Spinal cord (tissue), 10 donors: ENCODE data around the gene MACROD2. TPM values are rescaled to one million over a fixed set of nuclear protein-coding genes. Genes with fewer than 3 reads are reported as not detected.
"Not testable (repeated sequence)": the region's sequence is repeated elsewhere in the genome, so short reads cannot be mapped to it uniquely, and the experiment has no call there.

ENCODE experiments used
- DNase-seq, 6 donors: peaks; one replicate each; pipeline versions ENCODE4 v3.0.0 to v3.0.0-alpha.2; 2013 to 2015; ENCODE audit warnings: low spot score in 6 of 6, low read depth in 4 of 6
- H3K27ac ChIP-seq: one replicate; pipeline ENCODE4 v1.5.1; 2013; ENCODE audit warnings: low read depth, low read length, control low read depth
- H3K27me3 ChIP-seq: one replicate; pipeline ENCODE4 v1.6.1; 2013; ENCODE audit warnings: low read length; ENCODE audit not compliant: control insufficient read depth, insufficient read depth
- H3K36me3 ChIP-seq: one replicate; pipeline ENCODE4 v1.6.1; 2013; ENCODE audit warnings: low read length; ENCODE audit not compliant: control insufficient read depth, insufficient read depth
- H3K4me1 ChIP-seq: one replicate; pipeline ENCODE4 v1.6.1; 2013; ENCODE audit warnings: low read length; ENCODE audit not compliant: control insufficient read depth, insufficient read depth
- H3K4me3 ChIP-seq: one replicate; pipeline ENCODE4 v1.5.1; 2013; ENCODE audit warnings: low read depth, low read length, control low read depth
- H3K9me3 ChIP-seq: one replicate; pipeline ENCODE4 v1.6.1; 2013; ENCODE audit warnings: low read length; ENCODE audit not compliant: control insufficient read depth, insufficient read depth
- WGBS: methylation state at CpG from one replicate; pipeline ENCODE4 v1.1.5; 2013; ENCODE audit warnings: missing lambda C conversion rate; ENCODE audit not compliant: insufficient coverage; 5-methylcytosine and 5-hydroxymethylcytosine counted together
- polyA plus RNA-seq, 2 donors: library from polyadenylated mRNA; unstranded; fragments of 120-200 nt; gene quantifications; one replicate each; pipeline ENCODE4 v1.2.1, GENCODE V29; 2013; ENCODE audit not compliant: insufficient read length in 2 of 2
- total RNA-seq, 2 donors: library from RNA; depleted of rRNA in 1 of 2; stranded (reverse); fragments of 120-200 nt in 1 of 2; fragments of >200 nt in 1 of 2; gene quantifications; one replicate each; pipeline versions ENCODE4 v1.2.3 to v1.2.4, GENCODE V29; 2013 to 2014
- donor health status: healthy.

Gene MACROD2
- total and polyA plus RNA-seq, 4 donors: 16.2 to 34.0 (median 23.6) TPM

- Histone ChIP-seq H3K36me3 (no peaks in the 10 kb centered on the region), H3K4me1 (no peaks in the 10 kb centered on the region), H3K27me3 (no peaks in the 10 kb centered on the region), H3K4me3 (no peak overlapping the region), H3K9me3 (no peaks in the 10 kb centered on the region), H3K27ac (no peak overlapping the region)
- DNase-seq: peak in 1 of 6 donors; percentile 4
- WGBS: no CpG with 5 or more reads among the region's 1 CpG
Measured at GRCh38 chr20:14449323-14449722, 454.0 kb downstream of the MACROD2 start.

GRCh38 chr20:14450256-14450655 lies 454.9 kb downstream of the MACROD2 start:
- Histone ChIP-seq H3K9me3 (no peaks in the 10 kb centered on the region), H3K27ac (no peak overlapping the region), H3K27me3 (no peaks in the 10 kb centered on the region), H3K4me1 (no peaks in the 10 kb centered on the region), H3K36me3 (no peaks in the 10 kb centered on the region), H3K4me3 (no peak overlapping the region)
- DNase-seq: no peak
- WGBS: no CpG with 5 or more reads among the region's 2 CpGs

- Histone ChIP-seq H3K4me3 (no peak overlapping the region), H3K36me3 (no peaks in the 10 kb centered on the region), H3K9me3 (no peaks in the 10 kb centered on the region), H3K4me1 (no peaks in the 10 kb centered on the region), H3K27ac (no peak overlapping the region), H3K27me3 (no peaks in the 10 kb centered on the region)
- no peak for DNase-seq
- WGBS: 88% methylated on average over 3 of the region's 4 CpGs
Measured at GRCh38 chr20:14451458-14451857, 456.1 kb downstream of the MACROD2 start.

- no peaks in the 10 kb centered on the region for H3K9me3 ChIP-seq
- H3K27ac ChIP-seq: no peak overlapping the region
- no peaks in the 10 kb centered on the region for H3K36me3 ChIP-seq
- H3K4me3 ChIP-seq: no peak overlapping the region
- DNase-seq: peak in 1 of 6 donors; percentile 29
- no peaks in the 10 kb centered on the region for H3K27me3 ChIP-seq
- no peaks in the 10 kb centered on the region for H3K4me1 ChIP-seq
- no CpG with 5 or more reads among the region's 3 CpGs for WGBS
Measured at GRCh38 chr20:14453259-14453658, 457.9 kb downstream of the MACROD2 start.

GRCh38 chr20:14454296-14454695 lies 459.0 kb downstream of the MACROD2 start:
- no CpG with 5 or more reads among the region's 1 CpG for WGBS
- Histone ChIP-seq H3K9me3 (no peaks in the 10 kb centered on the region), H3K27me3 (no peaks in the 10 kb centered on the region), H3K4me3 (no peak overlapping the region), H3K4me1 (no peaks in the 10 kb centered on the region), H3K27ac (no peak overlapping the region), H3K36me3 (no peaks in the 10 kb centered on the region)
- no peak for DNase-seq

- H3K27me3 ChIP-seq, H3K4me1 ChIP-seq, H3K36me3 ChIP-seq, DNase-seq, H3K27ac ChIP-seq, H3K4me3 ChIP-seq, H3K9me3 ChIP-seq: not testable (repeated sequence)
- WGBS: 91% methylated on average over 15 of the region's 17 CpGs
Measured at GRCh38 chr20:14467104-14467827, 471.9 kb downstream of the MACROD2 start.

GRCh38 chr20:14470231-14470899 lies 475.0 kb downstream of the MACROD2 start:
- peak in 1 of 6 donors; percentile 20 for DNase-seq
- 82% methylated on average over 8 of the region's 12 CpGs for WGBS

GRCh38 chr20:14470977-14471661 lies 475.8 kb downstream of the MACROD2 start:
- Histone ChIP-seq H3K4me1 (no peaks in the 10 kb centered on the region), H3K9me3 (no peaks in the 10 kb centered on the region), H3K4me3 (no peak overlapping the region), H3K27me3 (no peaks in the 10 kb centered on the region), H3K27ac (no peak overlapping the region), H3K36me3 (no peaks in the 10 kb centered on the region)
- WGBS: 79% methylated on average over 9 of the region's 10 CpGs
- DNase-seq: peak in 1 of 6 donors; percentile 74

More at GRCh38 chr20:14470231-14470899, 475.0 kb downstream of the MACROD2 start:
- Histone ChIP-seq H3K4me3 (no peak overlapping the region), H3K36me3 (no peaks in the 10 kb centered on the region), H3K9me3 (no peaks in the 10 kb centered on the region), H3K27me3 (no peaks in the 10 kb centered on the region), H3K4me1 (no peaks in the 10 kb centered on the region), H3K27ac (no peak overlapping the region)

GRCh38 chr20:14477125-14477524 lies 481.8 kb downstream of the MACROD2 start:
- H3K36me3 ChIP-seq: no peaks in the 10 kb centered on the region
- H3K4me3 ChIP-seq: no peak overlapping the region
- no peaks in the 10 kb centered on the region for H3K27me3 ChIP-seq
- WGBS: 86% methylated on average over 1 of the region's 3 CpGs
- no peak for DNase-seq
- H3K9me3 ChIP-seq: no peaks in the 10 kb centered on the region
- no peak overlapping the region for H3K27ac ChIP-seq
- H3K4me1 ChIP-seq: no peaks in the 10 kb centered on the region
